GM19395 (cell line): ENCODE data around the gene RBP7.
"Not testable (repeated sequence)": the region's sequence is repeated elsewhere in the genome, so short reads cannot be mapped to it uniquely, and the experiment has no call there.

ENCODE experiments used
- ATAC-seq: cut with Tn5 transposase; IDR thresholded peaks from one replicate; pipeline ENCODE4 v1.9.1; 2021; ENCODE audit warnings: mild to moderate bottlenecking, moderate library complexity; ENCODE audit not compliant: unreplicated experiment

Gene RBP7

DNA sequence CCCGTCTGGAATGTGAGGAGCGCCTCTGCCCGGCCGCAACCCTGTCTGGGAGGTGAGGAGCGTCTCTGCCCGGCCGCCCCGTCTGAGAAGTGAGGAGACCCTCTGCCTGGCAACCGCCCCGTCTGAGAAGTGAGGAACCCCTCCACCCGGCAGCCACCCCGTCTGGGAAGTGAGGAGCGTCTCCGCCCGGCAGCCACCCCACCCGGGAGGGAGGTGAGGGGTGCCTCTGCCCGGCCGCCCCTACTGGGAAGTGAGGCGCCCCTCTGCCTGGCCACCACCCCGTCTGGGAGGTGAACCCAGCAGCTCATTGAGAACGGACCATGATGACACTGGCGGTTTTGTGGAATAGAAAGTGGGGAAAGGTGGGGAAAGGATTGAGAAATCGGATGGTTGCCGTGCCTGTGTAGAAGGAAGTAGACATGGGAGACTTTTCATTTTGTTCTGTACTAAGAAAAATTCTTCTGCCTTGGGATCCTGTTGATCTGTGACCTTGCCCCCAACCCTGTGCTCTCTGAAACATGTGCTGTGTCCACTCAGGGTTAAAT is 32.0 kb downstream of the RBP7 start:
- not testable (repeated sequence) for ATAC-seq

DNA sequence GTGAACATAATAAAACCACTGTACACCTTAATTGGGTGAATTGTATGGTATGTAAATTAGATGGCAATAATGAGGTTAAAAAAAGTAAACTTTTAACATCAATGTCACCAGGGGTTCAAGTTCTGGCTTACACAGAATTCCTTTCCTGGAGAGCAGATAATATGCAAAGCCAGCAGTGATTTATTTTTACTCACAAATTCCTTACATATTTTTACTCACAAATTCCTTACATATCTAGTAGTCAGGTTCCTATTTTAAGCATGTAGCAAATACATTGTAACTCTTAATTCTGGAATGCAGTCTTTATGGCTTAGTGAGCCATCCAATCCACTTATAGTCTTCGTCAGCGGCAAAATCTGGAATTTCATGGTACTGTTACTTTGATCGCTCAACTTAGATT is 34.4 kb downstream of the RBP7 start:
- ATAC-seq, result no peak

GRCh38 chr1:10032590-10033358 is 35.7 kb downstream of the RBP7 start, which contains the start of gene UBE4B:
UBE4B (plus strand) TSS chr1:10032958; CDS start chr1:10033671, 713 bp downstream.
- peak; percentile 89 for ATAC-seq

- ATAC-seq, result peak; percentile 31
Measured at GRCh38 chr1:10033359-10033845, 36.4 kb downstream of the RBP7 start.

GRCh38 chr1:10042746-10043145 is 45.7 kb downstream of the RBP7 start:
- no peak for ATAC-seq

GRCh38 chr1:10045480-10046355 is 48.7 kb downstream of the RBP7 start:
- no peak for ATAC-seq

- no peak for ATAC-seq
Measured at GRCh38 chr1:10046356-10047085, 49.5 kb downstream of the RBP7 start.

GRCh38 chr1:10048601-10049000 is 51.6 kb downstream of the RBP7 start:
- ATAC-seq, result no peak

DNA sequence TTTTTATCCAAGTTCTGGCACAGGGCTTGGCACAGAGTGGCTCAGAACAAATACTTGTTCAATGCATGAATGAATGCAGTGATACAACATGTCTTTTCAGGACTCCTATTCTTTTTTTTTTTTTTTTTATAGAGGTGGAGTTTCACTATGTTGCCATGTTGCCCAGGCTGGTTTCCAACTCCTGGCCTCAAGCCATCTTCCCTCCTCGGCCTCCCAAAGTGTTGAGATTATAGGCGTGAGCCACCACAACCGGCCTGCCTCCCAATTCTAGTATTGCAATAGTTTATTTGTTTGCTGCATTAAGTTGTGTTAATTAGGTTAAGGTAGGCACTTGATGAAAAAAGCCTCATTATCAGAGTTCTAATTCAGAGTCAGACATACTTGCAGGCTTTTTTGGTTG is 53.6 kb downstream of the RBP7 start:
- no peak for ATAC-seq

DNA sequence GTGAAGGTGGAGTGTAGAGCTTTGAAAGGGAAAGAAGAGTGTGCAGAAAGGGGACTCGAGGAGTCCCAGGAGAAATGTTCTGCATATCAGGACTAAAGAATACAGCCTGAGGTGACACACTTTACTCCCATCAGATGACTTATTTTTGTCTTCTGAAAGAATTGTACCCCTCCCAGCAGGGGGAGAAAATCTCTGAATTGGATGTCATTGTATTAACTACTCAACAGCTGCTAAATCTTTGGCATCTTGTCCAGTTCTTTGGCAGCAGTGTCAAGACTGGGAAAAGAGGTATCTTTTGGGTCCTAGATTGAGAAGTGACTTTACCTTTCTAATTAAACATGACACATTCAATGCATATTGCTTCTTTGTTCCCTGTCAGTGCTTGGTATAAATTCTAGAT is 54.6 kb downstream of the RBP7 start:
- no peak for ATAC-seq

DNA sequence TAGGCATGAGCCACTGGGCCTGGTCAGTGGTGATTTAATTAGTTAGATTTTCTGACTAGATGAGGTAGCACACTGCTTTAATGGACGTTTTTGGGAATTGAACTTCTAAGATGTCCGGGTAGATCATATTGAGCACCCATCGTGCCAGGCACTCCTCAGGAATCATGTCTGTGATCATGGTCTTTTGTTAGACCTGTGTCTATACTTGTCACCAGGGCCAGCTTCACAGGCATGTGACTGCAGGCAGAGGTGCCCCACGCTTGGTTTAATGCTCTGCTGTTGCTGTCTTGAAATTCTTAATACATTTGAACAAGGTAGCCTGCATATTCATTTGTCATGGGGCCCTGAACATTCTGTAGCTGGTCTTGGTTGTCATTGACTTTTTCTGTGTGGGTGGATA is 55.3 kb downstream of the RBP7 start:
- ATAC-seq, result no peak

- ATAC-seq, result no peak
Measured at GRCh38 chr1:10054465-10054864, 57.4 kb downstream of the RBP7 start.

DNA sequence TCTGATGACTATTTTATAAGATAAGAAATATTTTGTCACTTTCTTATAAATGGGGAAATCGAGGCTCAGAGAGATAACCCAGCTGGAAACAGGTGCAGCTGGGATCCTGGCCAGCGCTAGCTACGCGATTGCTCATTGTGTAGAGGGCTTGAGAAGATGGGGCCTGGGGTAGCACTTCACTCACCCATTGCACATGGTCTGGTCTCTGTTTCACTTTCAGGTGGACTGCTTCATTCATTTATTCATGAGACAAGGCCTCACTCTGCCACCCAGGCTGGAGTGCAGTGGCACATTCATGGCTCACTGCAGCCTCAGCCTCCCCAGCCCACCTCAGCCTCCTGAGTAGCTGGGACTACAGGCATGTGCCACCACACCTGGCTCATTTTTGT is 59.6 kb downstream of the RBP7 start:
- no peak for ATAC-seq

DNA sequence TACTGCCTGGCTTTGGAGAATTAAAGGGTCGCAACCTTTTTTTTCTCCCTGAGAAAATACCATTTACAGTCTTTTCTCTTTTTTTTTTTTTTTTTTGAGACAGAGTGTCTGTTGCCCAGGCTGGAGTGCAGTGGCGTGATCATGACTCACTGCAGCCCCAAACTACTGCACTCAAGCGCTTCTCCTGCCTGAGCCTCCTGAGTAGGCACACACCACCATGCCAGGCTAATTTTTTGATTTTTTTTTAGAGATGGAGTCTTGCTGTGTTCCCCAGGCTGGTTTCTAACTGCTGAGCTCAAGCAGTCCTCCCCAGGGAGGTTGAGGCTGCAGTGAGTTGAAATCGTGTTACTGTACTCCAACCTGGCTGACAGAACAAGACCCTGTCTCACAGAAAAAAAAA is 60.3 kb downstream of the RBP7 start:
- ATAC-seq, result no peak

- ATAC-seq, result no peak
Measured at GRCh38 chr1:10057796-10058195, 60.8 kb downstream of the RBP7 start.

- ATAC-seq, result no peak
Measured at GRCh38 chr1:10059342-10059718, 62.3 kb downstream of the RBP7 start.

GRCh38 chr1:10060311-10061100 is 63.5 kb downstream of the RBP7 start:
- no peak for ATAC-seq

DNA sequence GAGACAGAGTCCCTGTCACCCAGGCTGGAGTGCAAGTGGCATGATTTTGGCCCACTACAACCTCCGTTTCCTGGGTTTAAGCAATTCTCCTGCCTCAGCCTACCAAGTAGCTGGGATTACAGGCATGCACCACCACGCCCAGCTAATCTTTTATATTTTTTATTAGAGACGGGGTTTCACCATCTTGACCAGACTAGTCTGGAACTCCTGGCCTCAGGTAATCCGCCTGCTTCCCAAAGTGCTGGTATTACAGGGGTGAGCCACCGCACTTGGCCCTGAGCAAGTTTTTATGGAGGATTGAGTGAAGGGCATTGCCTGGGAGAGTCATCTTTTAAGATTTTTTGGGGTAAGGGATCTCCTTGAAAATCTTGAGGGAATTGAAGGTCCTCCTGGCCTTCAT is 64.2 kb downstream of the RBP7 start:
- no peak for ATAC-seq

- no peak for ATAC-seq
Measured at GRCh38 chr1:10063878-10064277, 66.8 kb downstream of the RBP7 start.
